GM12892 (cell line): ENCODE data around the gene KRTAP12-4.

Experiments
- POLR2A ChIP-seq: IDR thresholded peaks from 2 replicates; pipeline ENCODE4 v1.6.1; 2011; ENCODE audit warnings: low read depth, low read length, control low read depth
- POLR2AphosphoS5 ChIP-seq: IDR thresholded peaks from 2 replicates; pipeline ENCODE4 v1.6.1; 2011; ENCODE audit warnings: low read depth, low read length, control low read depth
- TAF1 ChIP-seq: IDR thresholded peaks from 2 replicates; pipeline ENCODE4 v1.6.1; 2011; ENCODE audit warnings: low read depth, mild to moderate bottlenecking, control low read depth, low read length, borderline replicate concordance

DNA sequence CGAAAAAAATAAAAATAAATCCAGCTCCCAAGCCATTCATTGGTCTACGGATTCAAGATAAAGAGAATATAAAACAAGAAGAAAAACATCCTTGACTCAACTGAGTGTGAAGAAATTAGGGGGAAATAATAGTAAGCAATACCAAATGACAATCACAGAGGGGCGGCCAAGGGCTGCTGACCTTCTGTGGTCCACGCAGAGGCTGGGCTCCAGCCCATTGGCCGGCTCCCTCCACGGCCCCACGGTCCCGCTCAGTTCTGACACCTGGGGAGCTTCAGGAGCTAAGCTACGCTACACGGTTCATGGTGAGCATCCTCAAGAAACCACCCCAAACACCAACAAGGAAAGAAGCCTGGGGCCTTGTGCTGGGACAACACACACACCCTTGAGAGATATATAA lies 42.1 kb upstream of the KRTAP12-4 start:
- no peak for TF ChIP-seq POLR2AphosphoS5
- no peak for TF ChIP-seq POLR2A
- TF ChIP-seq TAF1 = no peak
